HG03442 (cell line): ENCODE data around the gene ESCO1.

Source experiments
- ATAC-seq: cut with Tn5 transposase; IDR thresholded peaks from one replicate; pipeline ENCODE4 v1.9.1; 2021; ENCODE audit warnings: mild to moderate bottlenecking, moderate library complexity; ENCODE audit not compliant: unreplicated experiment

Gene ESCO1

GRCh38 chr18:21489919-21490495 lies 110.5 kb downstream of the ESCO1 start:
- no peak for ATAC-seq

- ATAC-seq, result peak; percentile 53
Measured at GRCh38 chr18:21489119-21489750, 111.3 kb downstream of the ESCO1 start.

GRCh38 chr18:21486905-21487437 lies 113.5 kb downstream of the ESCO1 start:
- ATAC-seq, result no peak

GRCh38 chr18:21484851-21485636 lies 115.5 kb downstream of the ESCO1 start:
- no peak for ATAC-seq

GRCh38 chr18:21483051-21483450 lies 117.5 kb downstream of the ESCO1 start:
- no peak for ATAC-seq

- ATAC-seq, result no peak
Measured at GRCh38 chr18:21481739-21482138, 118.8 kb downstream of the ESCO1 start.

- no peak for ATAC-seq
Measured at GRCh38 chr18:21479721-21480120, 120.8 kb downstream of the ESCO1 start.
